ENCODE data around the gene BCAM.
"Not testable (repeated sequence)": the region's sequence is repeated elsewhere in the genome, so short reads cannot be mapped to it uniquely, and the experiment has no call there.

The BCAM gene

DNA sequence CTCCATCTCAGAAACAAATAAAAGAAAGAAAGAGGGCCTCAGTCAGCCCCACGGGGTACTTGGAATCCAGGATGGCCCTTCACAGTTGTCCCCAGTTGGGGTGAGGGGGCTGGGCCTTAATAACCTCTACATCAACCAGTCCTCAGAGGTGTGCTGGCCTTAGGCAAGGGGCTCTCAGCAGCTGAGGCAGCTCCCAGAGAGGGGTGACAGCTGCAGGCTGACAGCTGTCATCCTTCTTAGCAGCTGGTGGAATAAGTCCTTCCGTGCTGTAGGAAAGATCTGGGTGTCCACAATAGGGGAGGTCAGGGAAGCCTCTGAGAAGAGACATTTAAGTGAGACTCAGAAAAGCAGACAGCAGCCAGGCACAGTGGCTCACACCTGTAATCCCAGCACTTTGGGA lies 7.4 kb downstream of the BCAM start:
- no peak for DNase-seq (ENCODE audit: low read depth in 1 of 2, low spot score in 1 of 2)

GRCh38 chr19:44817725-44818465 lies 9.0 kb downstream of the BCAM start:
- DNase-seq (ENCODE audit: low read depth in 1 of 2, low spot score in 1 of 2), result no peak

GRCh38 chr19:44818466-44819031 lies 9.6 kb downstream of the BCAM start:
- no peak for DNase-seq (ENCODE audit: low read depth in 1 of 2, low spot score in 1 of 2)

DNA sequence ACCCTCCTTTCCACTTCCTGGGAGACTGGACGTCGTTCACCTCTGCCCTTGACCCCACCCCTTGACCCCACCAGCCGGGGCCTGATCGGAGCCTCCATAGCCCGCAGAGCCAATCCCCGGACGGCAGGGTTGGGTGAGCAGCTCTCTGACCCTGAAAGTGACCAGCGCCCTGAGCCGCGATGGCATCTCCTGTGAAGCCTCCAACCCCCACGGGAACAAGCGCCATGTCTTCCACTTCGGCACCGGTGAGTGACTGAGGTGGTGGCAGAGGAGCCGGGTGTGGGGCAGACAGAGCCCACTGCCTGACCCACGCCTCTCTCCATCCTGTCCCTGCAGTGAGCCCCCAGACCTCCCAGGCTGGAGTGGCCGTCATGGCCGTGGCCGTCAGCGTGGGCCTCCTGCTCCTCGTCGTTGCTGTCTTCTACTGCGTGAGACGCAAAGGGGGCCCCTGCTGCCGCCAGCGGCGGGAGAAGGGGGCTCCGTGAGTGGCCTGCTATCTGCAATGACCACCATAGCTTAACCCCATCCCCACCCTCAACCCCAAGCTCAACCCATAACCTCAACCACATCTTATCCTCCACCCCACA lies 10.4 kb downstream of the BCAM start:
- DNase-seq (ENCODE audit: low read depth in 1 of 2, low spot score in 1 of 2), result no peak

GRCh38 chr19:44820648-44821609 lies 12.0 kb downstream of the BCAM start:
- no peak for DNase-seq (ENCODE audit: low read depth in 1 of 2, low spot score in 1 of 2)

GRCh38 chr19:44822177-44822576 lies 13.3 kb downstream of the BCAM start:
- no peak for DNase-seq (ENCODE audit: low read depth in 1 of 2, low spot score in 1 of 2)

DNA sequence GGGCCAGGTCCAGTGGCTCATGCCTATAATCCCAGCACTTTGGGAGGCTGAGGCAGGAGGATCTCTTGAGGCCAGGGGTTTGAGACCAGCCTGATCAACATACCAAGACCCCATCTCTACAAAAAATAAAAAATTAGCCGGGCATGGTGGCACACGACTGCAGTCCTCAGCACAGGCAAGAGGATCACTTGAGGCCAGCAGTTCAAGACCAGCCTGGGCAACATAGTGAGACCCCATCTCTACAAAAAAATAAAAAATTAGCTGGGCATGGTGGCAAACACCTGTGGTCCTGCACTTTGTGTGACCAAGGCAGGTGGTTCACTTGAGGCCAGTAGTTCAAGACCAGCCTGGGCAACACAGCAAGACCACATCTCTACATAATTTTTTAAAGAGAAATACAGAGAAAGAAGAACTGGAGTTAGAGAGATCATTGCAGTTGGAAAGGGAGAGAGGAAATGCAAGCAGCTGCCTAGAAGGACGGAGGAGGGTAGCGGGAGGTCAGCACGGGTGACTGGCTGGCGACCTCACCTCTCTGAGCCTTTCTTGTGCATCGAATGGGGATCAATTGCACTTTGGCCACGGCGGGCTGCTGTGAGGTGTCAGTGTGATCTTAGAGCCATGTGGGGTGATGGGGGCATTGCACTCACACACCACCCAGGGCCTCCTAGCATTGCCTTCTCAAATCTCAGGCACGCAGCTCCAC lies 13.9 kb downstream of the BCAM start:
- DNase-seq (ENCODE audit: low read depth in 1 of 2, low spot score in 1 of 2), result no peak

DNA sequence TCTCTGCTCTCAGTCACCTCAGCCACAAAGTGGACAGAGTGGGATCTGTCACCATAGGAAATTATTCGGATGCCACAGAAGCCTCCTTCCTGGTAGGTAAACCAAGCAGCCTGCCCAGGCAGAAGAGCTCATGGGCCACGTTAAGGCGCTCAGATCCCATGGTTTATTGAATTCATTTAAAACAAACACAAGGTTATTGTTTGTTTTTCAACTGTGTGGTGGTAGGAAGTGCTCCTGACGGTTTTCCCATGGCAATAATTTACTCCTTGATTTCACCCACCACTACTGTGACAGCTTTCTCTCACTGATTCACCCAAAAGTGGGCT lies 14.4 kb downstream of the BCAM start:
- no peak for DNase-seq (ENCODE audit: low read depth in 1 of 2, low spot score in 1 of 2)

GRCh38 chr19:44824761-44825160 lies 15.9 kb downstream of the BCAM start:
- DNase-seq (ENCODE audit: low read depth in 1 of 2, low spot score in 1 of 2), result no peak

GRCh38 chr19:44832875-44833274 lies 24.0 kb downstream of the BCAM start:
- DNase-seq (ENCODE audit: low read depth in 1 of 2, low spot score in 1 of 2), result not testable (repeated sequence)

- not testable (repeated sequence) for DNase-seq (ENCODE audit: low read depth in 1 of 2, low spot score in 1 of 2)
Measured at GRCh38 chr19:44834399-44834798, 25.5 kb downstream of the BCAM start.

- no peak for DNase-seq (ENCODE audit: low read depth in 1 of 2, low spot score in 1 of 2)
Measured at GRCh38 chr19:44839276-44839675, 30.4 kb downstream of the BCAM start.

GRCh38 chr19:44840811-44841210 lies 31.9 kb downstream of the BCAM start:
- no peak for DNase-seq (ENCODE audit: low read depth in 1 of 2, low spot score in 1 of 2)

- no peak for DNase-seq (ENCODE audit: low read depth in 1 of 2, low spot score in 1 of 2)
Measured at GRCh38 chr19:44841231-44841630, 32.3 kb downstream of the BCAM start.

GRCh38 chr19:44845286-44845611 lies 36.3 kb downstream of the BCAM start:
- no peak for DNase-seq (ENCODE audit: low read depth in 1 of 2, low spot score in 1 of 2)

DNA sequence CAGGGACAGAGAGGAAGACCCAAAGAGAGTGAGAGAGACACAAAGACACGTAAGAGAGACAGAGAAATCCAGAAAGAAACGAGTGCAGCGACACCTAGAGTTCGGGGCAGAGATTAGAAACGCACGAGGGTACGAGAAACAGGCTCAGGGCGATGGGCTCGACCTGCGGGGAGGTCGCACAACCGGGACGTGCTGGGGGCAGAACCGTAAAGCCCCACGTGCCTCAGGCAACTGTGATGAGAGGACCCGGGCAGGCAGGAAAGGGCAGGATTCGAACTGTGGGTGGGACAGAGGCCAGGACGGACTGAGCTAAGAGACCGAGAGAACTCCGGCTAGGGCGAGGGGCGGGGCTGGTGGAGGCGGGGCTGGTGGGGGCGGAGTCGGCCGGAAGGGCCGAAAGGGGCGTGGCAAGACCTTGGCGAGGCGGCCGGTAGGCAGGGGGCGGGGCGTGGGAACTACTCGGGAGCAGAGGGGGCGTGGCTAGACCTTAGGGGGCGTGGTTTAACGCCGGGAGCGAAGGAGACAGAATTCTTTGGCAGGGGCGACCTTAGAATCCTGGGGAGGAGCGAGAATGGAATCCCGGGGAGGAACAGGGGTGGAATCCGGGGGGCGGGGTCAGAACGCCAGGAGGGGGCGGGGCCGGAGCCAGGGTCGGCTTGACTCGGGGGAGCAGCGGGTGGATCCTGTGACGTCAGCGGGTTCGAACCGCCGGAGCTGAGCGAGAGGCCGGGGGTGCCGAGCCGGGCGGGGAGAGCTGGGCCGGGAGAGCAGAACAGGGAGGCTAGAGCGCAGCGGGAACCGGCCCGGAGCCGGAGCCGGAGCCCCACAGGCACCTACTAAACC lies 36.9 kb downstream of the BCAM start, which contains the start of gene NECTIN2:
TSS of gene NECTIN2 (plus strand) at position 686 of the 843 bp plus-strand sequence. CDS start 229 bp downstream, outside the sequence.
- peak; percentile 35 to 61 for DNase-seq (ENCODE audit: low read depth in 1 of 2, low spot score in 1 of 2)

DNA sequence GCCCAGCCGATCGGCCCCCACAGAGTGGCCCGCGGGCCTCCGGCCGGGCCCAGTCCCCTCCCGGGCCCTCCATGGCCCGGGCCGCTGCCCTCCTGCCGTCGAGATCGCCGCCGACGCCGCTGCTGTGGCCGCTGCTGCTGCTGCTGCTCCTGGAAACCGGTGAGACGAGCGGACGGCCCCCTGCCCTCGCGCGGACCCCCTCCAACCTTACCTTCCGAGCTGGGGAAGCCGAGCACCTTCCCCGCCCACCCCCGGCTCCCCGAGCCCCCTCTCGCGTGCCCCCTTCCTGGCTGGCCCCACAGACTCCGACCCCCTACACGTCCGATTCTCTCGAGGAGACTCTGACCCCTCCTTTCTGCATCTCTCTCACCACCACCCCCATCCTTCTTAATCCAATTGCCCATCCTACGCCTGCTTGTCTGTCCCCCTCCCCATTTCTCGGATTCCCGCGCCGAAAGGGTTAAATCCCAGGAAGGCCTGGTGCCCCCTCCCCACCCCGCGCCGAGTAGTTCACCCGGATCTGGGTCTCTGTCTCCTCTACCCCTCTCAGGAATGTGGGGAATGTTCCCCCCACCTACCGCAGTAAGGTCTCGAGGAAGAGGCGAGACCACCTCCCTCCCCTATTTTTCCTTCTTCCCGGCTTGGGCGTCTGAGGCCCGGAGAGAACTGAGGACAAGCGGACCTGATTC lies 37.7 kb downstream of the BCAM start:
- no peak for DNase-seq (ENCODE audit: low read depth in 1 of 2, low spot score in 1 of 2)

GRCh38 chr19:44847144-44848035 lies 38.5 kb downstream of the BCAM start:
- no peak for DNase-seq (ENCODE audit: low read depth in 1 of 2, low spot score in 1 of 2)

Measured in activated T-helper 1 cell treated with anti-CD3 and anti-CD28 coated beads, Interleukin-2, amount 50 U/mL, for 16 hours (primary cell).